Natural killer cell (primary cell): ENCODE measurements around the gene ZXDC. TPM values are rescaled to one million over a fixed set of nuclear protein-coding genes. Genes with fewer than 3 reads are reported as not detected.

Experiments used
- ATAC-seq, 3 donors: fragments of 150-1000 bp in 2 of 3; fragments of 200-7000 bp in 1 of 3; cut with Tn5 transposase; 1 replicate in 1 of 3; 2 replicates in 2 of 3; pipeline ENCODE4 v1.10.0; 2021; ENCODE audit warnings: mild to moderate bottlenecking in 2 of 3, moderate library complexity in 2 of 3
- DNase-seq, 2 donors: peaks; one replicate each; pipeline versions ENCODE4 v3.0.0 to v3.0.0-alpha.2; 2013 to 2021; ENCODE audit warnings: mixed read lengths in 1 of 2
- H3K27ac ChIP-seq: one replicate; pipeline ENCODE4 v1.5.1; 2013; ENCODE audit warnings: mild to moderate bottlenecking, low read length
- H3K27me3 ChIP-seq: one replicate; pipeline ENCODE4 v1.6.1; 2013; ENCODE audit warnings: low read length; ENCODE audit not compliant: control insufficient read depth, insufficient read depth
- H3K36me3 ChIP-seq: one replicate; pipeline ENCODE4 v1.6.1; 2013; ENCODE audit warnings: low read length; ENCODE audit not compliant: control insufficient read depth, insufficient read depth
- H3K4me1 ChIP-seq: one replicate; pipeline ENCODE4 v1.6.1; 2013; ENCODE audit warnings: low read length; ENCODE audit not compliant: control insufficient read depth, insufficient read depth
- H3K4me3 ChIP-seq: one replicate; pipeline ENCODE4 v1.5.1; 2013; ENCODE audit warnings: low read length
- H3K9me3 ChIP-seq: one replicate; pipeline ENCODE4 v1.6.1; 2013; ENCODE audit warnings: low read length; ENCODE audit not compliant: control insufficient read depth, insufficient read depth
- H3K27ac Mint-ChIP-seq, 2 donors: one replicate each; pipeline ENCODE4 v1.8.0; 2022; ENCODE audit warnings: mild to moderate bottlenecking in 2 of 2, mixed read lengths in 2 of 2, moderate library complexity in 1 of 2
- H3K27me3 Mint-ChIP-seq, 2 donors: one replicate each; pipeline ENCODE4 v1.8.0; 2022; ENCODE audit warnings: low read depth in 2 of 2, mixed read lengths in 2 of 2
- H3K36me3 Mint-ChIP-seq: one replicate; pipeline ENCODE4 v1.8.0; 2022; ENCODE audit warnings: mixed read lengths
- H3K4me1 Mint-ChIP-seq, 2 donors: one replicate each; pipeline ENCODE4 v1.8.0; 2022; ENCODE audit warnings: mixed read lengths in 2 of 2
- H3K4me3 Mint-ChIP-seq: one replicate; pipeline ENCODE4 v1.8.0; 2022; ENCODE audit warnings: mild to moderate bottlenecking, moderate library complexity, mixed read lengths
- H3K9me3 Mint-ChIP-seq, 2 donors: one replicate each; pipeline ENCODE4 v1.8.0; 2022; ENCODE audit warnings: mixed read lengths in 2 of 2
- whole genome bisulfite sequencing: methylation state at CpG from one replicate; pipeline ENCODE4 v1.1.7; 2013; ENCODE audit warnings: missing lambda C conversion rate; ENCODE audit not compliant: insufficient coverage; 5-methylcytosine and 5-hydroxymethylcytosine counted together
- intact Hi-C: fragments of 100-400 bp; cut with micrococcal nuclease; formaldehyde crosslinking; loops from one replicate; pipeline ENCODE4 v1.14.2; 2022
- total RNA-seq, 4 donors: library from RNA; stranded (reverse); fragments of 120-200 nt in 1 of 4; gene quantifications; one replicate each; pipeline versions ENCODE4 v1.2.3 to v1.2.4, GENCODE V29; 2013 to 2022
- TF ChIP-seq, protein P1 (sequence below): fragments of 200-600 bp; IDR thresholded peaks from one replicate; pipeline ENCODE4 v1.8.0; 2022; ENCODE audit warnings: antibody characterized with exemption

Gene ZXDC
- total RNA-seq, 3 donors from 2014 or later (not counting 1 experiment from before 2014, with no cell fraction given), result 56.1 to 70.2 (median 68.4) TPM

DNA sequence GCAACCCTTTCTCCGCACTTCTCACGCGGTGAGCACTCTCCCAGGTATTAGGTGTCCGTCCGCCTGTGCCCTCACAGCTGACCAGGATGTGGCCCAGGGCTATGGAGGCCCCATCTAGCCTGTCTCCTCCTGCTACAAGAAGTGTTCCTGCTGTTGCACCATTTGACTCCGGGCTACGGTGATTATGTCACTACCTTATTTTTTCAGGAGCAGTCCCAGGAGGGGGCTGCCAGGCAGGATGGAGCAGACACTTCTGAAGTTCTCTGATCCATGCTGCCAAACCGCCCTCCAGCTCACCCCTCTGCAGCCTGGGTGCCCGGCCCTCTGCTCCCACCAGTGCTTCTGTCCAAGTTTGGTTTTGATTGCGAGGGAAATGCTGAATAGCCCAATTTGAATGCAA, 36.9 kb downstream of the ZXDC start:
- Histone ChIP-seq H3K9me3 (no peaks in the 10 kb centered on the region), H3K27ac (no peak overlapping the region), H3K4me3 (no peak overlapping the region), H3K4me1 (no peaks in the 10 kb centered on the region), H3K36me3 (peaks cover 31% of the 10 kb centered on the region), H3K27me3 (no peaks in the 10 kb centered on the region)
- intact Hi-C loops, result no loop called here
- Mint-ChIP-seq H3K27ac (no peak overlapping the region), H3K4me1 (no peaks in the 10 kb centered on the region), H3K4me3 (no peak overlapping the region), H3K27me3 (no peaks in the 10 kb centered on the region), H3K9me3 (no peaks in the 10 kb centered on the region), H3K36me3 (no peaks in the 10 kb centered on the region)
- TF ChIP-seq, protein P1, sequence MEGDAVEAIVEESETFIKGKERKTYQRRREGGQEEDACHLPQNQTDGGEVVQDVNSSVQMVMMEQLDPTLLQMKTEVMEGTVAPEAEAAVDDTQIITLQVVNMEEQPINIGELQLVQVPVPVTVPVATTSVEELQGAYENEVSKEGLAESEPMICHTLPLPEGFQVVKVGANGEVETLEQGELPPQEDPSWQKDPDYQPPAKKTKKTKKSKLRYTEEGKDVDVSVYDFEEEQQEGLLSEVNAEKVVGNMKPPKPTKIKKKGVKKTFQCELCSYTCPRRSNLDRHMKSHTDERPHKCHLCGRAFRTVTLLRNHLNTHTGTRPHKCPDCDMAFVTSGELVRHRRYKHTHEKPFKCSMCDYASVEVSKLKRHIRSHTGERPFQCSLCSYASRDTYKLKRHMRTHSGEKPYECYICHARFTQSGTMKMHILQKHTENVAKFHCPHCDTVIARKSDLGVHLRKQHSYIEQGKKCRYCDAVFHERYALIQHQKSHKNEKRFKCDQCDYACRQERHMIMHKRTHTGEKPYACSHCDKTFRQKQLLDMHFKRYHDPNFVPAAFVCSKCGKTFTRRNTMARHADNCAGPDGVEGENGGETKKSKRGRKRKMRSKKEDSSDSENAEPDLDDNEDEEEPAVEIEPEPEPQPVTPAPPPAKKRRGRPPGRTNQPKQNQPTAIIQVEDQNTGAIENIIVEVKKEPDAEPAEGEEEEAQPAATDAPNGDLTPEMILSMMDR, result no peak
- DNase-seq, result no peak
- 97% methylated on average over 10 of the region's 10 CpGs for WGBS
- no peak for ATAC-seq

DNA sequence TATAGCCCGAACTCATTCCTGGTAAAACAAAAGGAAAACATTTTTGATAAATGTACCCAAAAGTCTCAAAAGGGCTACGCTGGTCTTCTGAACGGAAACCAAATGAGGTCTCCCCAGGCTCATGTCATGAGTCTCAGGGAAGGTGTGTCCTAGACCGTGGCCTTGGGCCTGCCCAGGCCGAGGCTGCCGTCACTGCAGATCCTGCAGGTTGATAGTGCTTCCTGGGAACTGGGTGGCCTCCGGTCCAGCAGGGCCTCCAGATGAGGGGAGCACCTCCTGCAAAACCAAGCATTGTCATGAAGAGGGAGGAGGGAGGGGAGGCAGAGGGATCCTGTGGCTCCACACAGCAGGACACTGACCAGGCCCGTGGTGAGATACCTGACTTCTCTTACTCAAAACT, 37.5 kb downstream of the ZXDC start:
- TF ChIP-seq, protein P1, result no peak
- ATAC-seq (no peak), DNase-seq (no peak)
- Histone ChIP-seq H3K27me3 (no peaks in the 10 kb centered on the region), H3K36me3 (peaks cover 31% of the 10 kb centered on the region), H3K4me1 (no peaks in the 10 kb centered on the region), H3K4me3 (no peak overlapping the region), H3K27ac (no peak overlapping the region), H3K9me3 (no peaks in the 10 kb centered on the region)
- no peak overlapping the region for H3K4me3 Mint-ChIP-seq
- WGBS, result 94% methylated on average over 7 of the region's 8 CpGs
- H3K9me3 Mint-ChIP-seq, result no peaks in the 10 kb centered on the region
- H3K4me1 Mint-ChIP-seq, result no peaks in the 10 kb centered on the region
- no peak overlapping the region for H3K27ac Mint-ChIP-seq
- intact Hi-C loops, result no loop called here
- H3K27me3 Mint-ChIP-seq, result no peaks in the 10 kb centered on the region
- H3K36me3 Mint-ChIP-seq, result no peaks in the 10 kb centered on the region

- no peaks in the 10 kb centered on the region for H3K9me3 ChIP-seq
- no peaks in the 10 kb centered on the region for H3K4me1 Mint-ChIP-seq
- peaks cover 31% of the 10 kb centered on the region for H3K36me3 ChIP-seq
- H3K4me3 ChIP-seq, result no peak overlapping the region
- 97% methylated on average over 18 of the region's 18 CpGs for WGBS
- ATAC-seq (no peak), DNase-seq (no peak)
- H3K27me3 ChIP-seq, result no peaks in the 10 kb centered on the region
- no peaks in the 10 kb centered on the region for H3K36me3 Mint-ChIP-seq
- no peak overlapping the region for H3K4me3 Mint-ChIP-seq
- intact Hi-C loops, result no loop called here
- no peaks in the 10 kb centered on the region for H3K27me3 Mint-ChIP-seq
- H3K4me1 ChIP-seq, result no peaks in the 10 kb centered on the region
- TF ChIP-seq, protein P1, result no peak
- no peak overlapping the region for H3K27ac ChIP-seq
- no peaks in the 10 kb centered on the region for H3K9me3 Mint-ChIP-seq
- no peak overlapping the region for H3K27ac Mint-ChIP-seq
These were observed 38.6 kb downstream of the ZXDC start for GRCh38 chr3:126436826-126437717.
